ENCODE measurements around the gene NAV1.

GRCh38 chr1:201582705-201583442 lies 43.9 kb downstream of the NAV1 start:
- TF ChIP-seq TARDBP (IDR thresholded peaks at IDR 0.05) (no peak), NFRKB (IDR thresholded peaks at IDR 0.05) (no peak), FOXM1 (IDR thresholded peaks at IDR 0.05; ENCODE audit: borderline replicate concordance) (no peak), BHLHE40 (IDR thresholded peaks at IDR 0.05; ENCODE audit: borderline replicate concordance) (no peak), SP1 (IDR thresholded peaks at IDR 0.05) (no peak), ELF4 (IDR thresholded peaks at IDR 0.05) (no peak), PKNOX1 (IDR thresholded peaks at IDR 0.05) (no peak), FOXA1 (IDR thresholded peaks at IDR 0.05) (no peak)
